ENCODE data around the gene BIN2. TPM values are rescaled to one million over a fixed set of nuclear protein-coding genes. Genes with fewer than 3 reads are reported as not detected.

The BIN2 gene
- total RNA-seq, 1 donor from 2014 or later = 26.1 TPM

- intact Hi-C loops (cut with DNase I) = no loop called here
- H3K9me3 ChIP-seq = no peaks in the 10 kb centered on the region
- no peaks in the 10 kb centered on the region for H3K36me3 ChIP-seq
- ATAC-seq (no peak), DNase-seq (no peak)
- no peak overlapping the region for H3K4me3 ChIP-seq
- H3K27me3 ChIP-seq = no peaks in the 10 kb centered on the region
- H3K27ac ChIP-seq = no peak overlapping the region
- no peak for TF ChIP-seq CTCF (IDR thresholded peaks at IDR 0.05)
- peaks cover 28% of the 10 kb centered on the region for H3K4me1 ChIP-seq
These were observed 45.6 kb upstream of the BIN2 start for GRCh38 chr12:51369581-51369980.

- no peak overlapping the region for H3K4me3 ChIP-seq
- H3K27ac ChIP-seq = no peak overlapping the region
- peaks cover 24% of the 10 kb centered on the region for H3K4me1 ChIP-seq
- no peaks in the 10 kb centered on the region for H3K9me3 ChIP-seq
- H3K36me3 ChIP-seq = no peaks in the 10 kb centered on the region
- ATAC-seq = peak; percentile 85
- no peak for TF ChIP-seq CTCF (IDR thresholded peaks at IDR 0.05)
- H3K27me3 ChIP-seq = no peaks in the 10 kb centered on the region
- intact Hi-C loops (cut with DNase I) = no loop called here
- peak; percentile 75 for DNase-seq
These were observed 44.9 kb upstream of the BIN2 start for GRCh38 chr12:51368640-51369517.

- no peak for ATAC-seq
- no peak overlapping the region for H3K27ac ChIP-seq
- intact Hi-C loops (cut with DNase I) = no loop called here
- no peak overlapping the region for H3K4me3 ChIP-seq
- no peak for DNase-seq
- H3K36me3 ChIP-seq = no peaks in the 10 kb centered on the region
- peaks cover 13% of the 10 kb centered on the region for H3K4me1 ChIP-seq
- H3K27me3 ChIP-seq = no peaks in the 10 kb centered on the region
- TF ChIP-seq CTCF (IDR thresholded peaks at IDR 0.05) = no peak
- no peaks in the 10 kb centered on the region for H3K9me3 ChIP-seq
These were observed 41.3 kb upstream of the BIN2 start for GRCh38 chr12:51365276-51365675.

- H3K4me3 ChIP-seq = no peak overlapping the region
- H3K9me3 ChIP-seq = no peaks in the 10 kb centered on the region
- no peak overlapping the region for H3K27ac ChIP-seq
- H3K36me3 ChIP-seq = no peaks in the 10 kb centered on the region
- H3K4me1 ChIP-seq = peaks cover 4% of the 10 kb centered on the region
- intact Hi-C loops (cut with DNase I) = no loop called here
- no peak for DNase-seq
- H3K27me3 ChIP-seq = no peaks in the 10 kb centered on the region
- TF ChIP-seq CTCF (IDR thresholded peaks at IDR 0.05) = no peak
- no peak for ATAC-seq
These were observed 40.0 kb upstream of the BIN2 start for GRCh38 chr12:51364001-51364400.

GRCh38 chr12:51362747-51363342, 38.9 kb upstream of the BIN2 start:
- intact Hi-C loops (cut with DNase I) = no loop called here
- H3K4me3 ChIP-seq = no peak overlapping the region
- H3K36me3 ChIP-seq = no peaks in the 10 kb centered on the region
- no peak overlapping the region for H3K27ac ChIP-seq
- no peak for ATAC-seq
- no peaks in the 10 kb centered on the region for H3K27me3 ChIP-seq
- no peak for TF ChIP-seq CTCF (IDR thresholded peaks at IDR 0.05)
- H3K9me3 ChIP-seq = no peaks in the 10 kb centered on the region
- H3K4me1 ChIP-seq = no peaks in the 10 kb centered on the region
- no peak for DNase-seq

Measured in upper lobe of right lung (tissue), 1 donor.